GM12875 (cell line): ENCODE data around the gene PRKCD.

Source experiments
- H3K4me3 ChIP-seq: one replicate; pipeline ENCODE4 v1.5.1; 2011; ENCODE audit warnings: low read depth, low read length, control low read depth
- TF ChIP-seq, protein P1 (sequence below): IDR thresholded peaks from 2 replicates; pipeline ENCODE4 v1.5.1; 2011; ENCODE audit warnings: low read depth, mild to moderate bottlenecking, control low read depth, inconsistent platforms, low read length, moderate library complexity, borderline replicate concordance; ENCODE audit not compliant: insufficient read depth

PRKCD gene

DNA sequence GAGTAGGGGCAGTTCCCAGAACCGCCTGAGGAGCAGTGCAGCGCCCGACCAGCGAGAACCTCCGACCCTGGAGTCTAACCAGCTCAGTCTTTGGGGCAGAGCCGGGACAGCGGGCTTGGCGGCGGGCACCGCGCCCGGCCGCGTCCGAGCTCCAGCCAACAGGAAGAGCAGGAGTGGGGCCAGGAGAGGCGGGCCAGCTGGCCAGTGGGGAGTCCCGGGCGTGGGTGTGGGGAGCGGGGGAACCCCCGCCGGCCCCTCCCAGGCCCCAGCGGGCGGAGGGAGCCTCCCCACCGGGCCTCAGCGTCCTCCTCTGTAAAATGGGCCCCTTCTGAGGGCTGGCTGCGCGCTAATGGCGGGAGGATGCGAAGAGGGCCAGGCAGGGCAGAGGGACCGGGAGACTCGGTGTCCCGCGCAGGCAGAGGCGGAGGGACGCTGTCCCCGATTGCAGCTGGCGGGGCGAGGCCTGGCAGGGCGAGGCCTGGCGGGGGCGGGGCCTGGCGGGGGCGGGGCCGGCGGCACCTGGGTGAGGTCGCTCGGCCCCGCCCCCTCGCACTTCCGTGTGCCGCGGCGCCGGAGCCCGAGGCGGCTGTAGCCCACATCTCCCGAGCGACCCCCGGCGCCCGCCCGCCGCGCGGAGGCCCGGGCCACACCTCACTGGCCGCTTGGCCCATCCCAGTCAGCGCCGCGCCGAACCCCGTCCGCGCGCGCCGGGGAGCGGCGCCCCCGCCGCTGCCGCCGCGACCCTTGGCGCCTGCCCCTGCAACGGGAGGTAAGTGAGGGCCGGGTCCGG lies at the start of gene PRKCD:
Gene PRKCD (plus strand): TSS at position 550 of the 790 bp plus-strand sequence. CDS start 17,214 bp downstream, outside the sequence.
- H3K4me3 ChIP-seq = peak within 1 kb of the TSS; percentile 94
- TF ChIP-seq, protein P1, sequence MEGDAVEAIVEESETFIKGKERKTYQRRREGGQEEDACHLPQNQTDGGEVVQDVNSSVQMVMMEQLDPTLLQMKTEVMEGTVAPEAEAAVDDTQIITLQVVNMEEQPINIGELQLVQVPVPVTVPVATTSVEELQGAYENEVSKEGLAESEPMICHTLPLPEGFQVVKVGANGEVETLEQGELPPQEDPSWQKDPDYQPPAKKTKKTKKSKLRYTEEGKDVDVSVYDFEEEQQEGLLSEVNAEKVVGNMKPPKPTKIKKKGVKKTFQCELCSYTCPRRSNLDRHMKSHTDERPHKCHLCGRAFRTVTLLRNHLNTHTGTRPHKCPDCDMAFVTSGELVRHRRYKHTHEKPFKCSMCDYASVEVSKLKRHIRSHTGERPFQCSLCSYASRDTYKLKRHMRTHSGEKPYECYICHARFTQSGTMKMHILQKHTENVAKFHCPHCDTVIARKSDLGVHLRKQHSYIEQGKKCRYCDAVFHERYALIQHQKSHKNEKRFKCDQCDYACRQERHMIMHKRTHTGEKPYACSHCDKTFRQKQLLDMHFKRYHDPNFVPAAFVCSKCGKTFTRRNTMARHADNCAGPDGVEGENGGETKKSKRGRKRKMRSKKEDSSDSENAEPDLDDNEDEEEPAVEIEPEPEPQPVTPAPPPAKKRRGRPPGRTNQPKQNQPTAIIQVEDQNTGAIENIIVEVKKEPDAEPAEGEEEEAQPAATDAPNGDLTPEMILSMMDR = peak; percentile 67

DNA sequence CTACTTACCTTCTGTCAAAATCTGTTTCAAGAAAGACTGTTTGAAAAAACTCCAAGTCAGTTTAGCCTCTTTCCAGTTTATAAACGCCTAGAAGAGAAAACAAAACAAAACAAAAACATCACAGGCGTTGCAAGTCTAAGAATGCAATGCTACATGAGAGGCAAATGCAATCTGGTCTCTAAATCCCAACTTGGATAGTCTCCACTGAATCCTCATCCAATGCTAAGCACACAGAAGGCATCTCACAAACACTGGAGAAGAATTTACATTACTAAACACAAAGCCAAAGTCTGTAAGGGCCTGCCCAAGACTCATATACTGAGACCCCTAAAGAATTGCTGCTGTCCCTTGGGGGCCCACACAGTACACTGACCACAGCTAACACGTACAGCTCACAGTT lies 49.2 kb upstream of the PRKCD start:
- TF ChIP-seq, protein P1 = no peak
- H3K4me3 ChIP-seq = no peak overlapping the region

DNA sequence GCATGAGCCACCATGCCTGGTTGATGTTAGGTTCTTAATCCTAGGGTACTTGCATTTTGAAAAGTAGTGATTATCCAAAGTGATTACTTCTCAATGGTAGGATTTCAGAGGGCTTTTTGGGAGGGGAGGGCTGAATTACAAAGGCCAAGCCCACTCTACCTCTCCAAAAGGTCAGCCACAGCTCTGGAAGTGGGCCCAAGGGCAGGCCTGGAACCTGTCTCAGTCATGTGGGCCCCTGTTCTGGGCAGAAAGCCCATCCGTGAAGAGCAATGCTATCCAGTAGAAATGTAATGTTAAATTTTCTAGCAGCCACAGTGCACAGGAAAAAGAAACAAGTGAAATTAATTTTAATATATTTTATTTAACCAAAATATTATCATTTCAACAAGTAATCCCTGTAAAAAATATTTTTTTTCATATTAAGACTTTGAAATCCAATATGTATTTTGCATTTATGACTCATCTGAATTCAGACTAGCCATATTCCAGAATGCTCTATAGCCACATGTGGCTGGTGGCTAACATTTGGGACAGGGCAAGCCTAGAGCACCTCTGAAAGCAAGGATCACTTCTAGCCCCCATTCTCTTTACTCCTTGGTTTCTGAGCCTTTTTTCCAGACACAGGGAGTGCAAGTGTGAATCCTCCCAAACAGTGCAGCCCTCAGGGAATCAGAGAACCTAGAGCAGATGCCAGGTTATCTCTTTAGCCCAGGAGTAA lies 47.6 kb upstream of the PRKCD start:
- no peak overlapping the region for H3K4me3 ChIP-seq
- TF ChIP-seq, protein P1 = no peak

DNA sequence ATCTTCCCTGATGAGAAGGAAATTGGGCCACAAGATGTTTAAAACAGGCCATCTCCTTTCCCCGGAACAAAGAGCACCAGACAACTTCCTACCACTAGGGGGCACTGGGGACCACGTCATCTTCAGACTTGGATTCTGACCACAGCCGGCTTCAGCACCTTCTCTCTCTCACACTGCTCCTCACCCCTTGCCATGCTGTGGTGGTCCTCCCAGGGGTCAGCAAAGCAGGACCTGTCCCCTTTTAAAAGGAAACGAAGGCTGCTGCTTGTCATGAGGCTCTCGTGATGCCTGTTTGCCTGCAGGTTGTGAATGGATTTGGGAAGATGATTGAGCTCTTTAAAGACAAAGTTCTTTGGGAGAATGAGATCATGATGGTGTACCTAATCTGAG lies 47.0 kb upstream of the PRKCD start:
- no peak overlapping the region for H3K4me3 ChIP-seq
- TF ChIP-seq, protein P1 = peak; percentile 93

DNA sequence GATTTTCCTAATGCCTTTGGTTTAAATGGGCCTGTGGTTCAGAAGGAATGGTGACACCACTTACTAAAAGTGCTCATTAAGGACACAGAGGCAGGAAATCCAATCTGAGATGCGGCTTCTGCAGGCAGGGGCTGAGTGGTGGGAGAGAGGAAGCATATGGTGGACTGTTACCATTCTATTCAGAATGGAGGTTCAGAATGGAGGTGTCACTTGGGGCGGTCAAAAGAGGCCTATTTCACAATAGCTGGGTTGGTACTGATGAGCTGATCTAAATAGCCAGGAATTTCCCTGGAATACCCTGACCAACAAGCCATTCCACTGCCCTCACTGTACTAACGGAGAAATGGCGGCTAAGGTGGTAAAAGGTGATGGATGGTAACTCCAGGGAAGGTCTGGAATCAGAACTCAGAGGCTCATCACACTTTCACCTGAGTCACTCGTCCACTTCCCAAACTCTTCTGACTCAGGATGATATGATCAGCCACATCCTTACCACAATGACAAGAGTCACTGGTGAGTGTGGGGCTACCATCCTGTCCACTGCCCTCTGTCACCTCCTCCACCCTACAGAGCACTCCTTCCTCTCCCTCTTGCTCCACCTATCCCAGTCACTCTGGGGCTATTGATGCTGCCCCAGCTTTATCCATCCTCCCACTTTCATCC lies 46.5 kb upstream of the PRKCD start:
- no peak overlapping the region for H3K4me3 ChIP-seq
- TF ChIP-seq, protein P1 = no peak

DNA sequence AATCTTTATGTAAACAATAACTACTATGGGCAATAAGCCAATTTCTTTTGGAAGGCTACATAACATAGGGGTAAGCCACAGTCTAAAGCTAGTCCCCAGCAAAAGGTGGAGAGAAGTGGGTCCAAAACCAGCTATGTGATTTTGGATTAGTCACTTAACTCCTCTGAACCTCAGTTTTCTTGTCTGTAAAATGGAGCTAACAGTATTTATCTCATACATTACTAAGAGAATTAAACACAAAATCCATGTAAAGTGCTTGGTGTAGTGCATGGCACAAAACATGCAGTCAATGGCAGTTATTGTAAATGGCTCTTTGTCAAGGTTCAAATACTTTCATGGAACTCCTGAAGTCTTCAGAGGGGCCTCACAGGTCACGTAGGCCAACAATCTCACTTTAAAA lies 44.1 kb upstream of the PRKCD start:
- H3K4me3 ChIP-seq = no peak overlapping the region
- TF ChIP-seq, protein P1 = no peak
